CD4-positive, alpha-beta T cell treated with Interleukin-12 subunit alpha and Interleukin-12 subunit beta, for 1 hour (primary cell): ENCODE results near the gene SEC14L1.

Source experiments
- DNase-seq: peaks from one replicate; pipeline ENCODE4 v3.0.0-alpha.2; 2020

Gene SEC14L1

GRCh38 chr17:77194179-77194578, 53.4 kb downstream of the SEC14L1 start:
- no peak for DNase-seq

DNA sequence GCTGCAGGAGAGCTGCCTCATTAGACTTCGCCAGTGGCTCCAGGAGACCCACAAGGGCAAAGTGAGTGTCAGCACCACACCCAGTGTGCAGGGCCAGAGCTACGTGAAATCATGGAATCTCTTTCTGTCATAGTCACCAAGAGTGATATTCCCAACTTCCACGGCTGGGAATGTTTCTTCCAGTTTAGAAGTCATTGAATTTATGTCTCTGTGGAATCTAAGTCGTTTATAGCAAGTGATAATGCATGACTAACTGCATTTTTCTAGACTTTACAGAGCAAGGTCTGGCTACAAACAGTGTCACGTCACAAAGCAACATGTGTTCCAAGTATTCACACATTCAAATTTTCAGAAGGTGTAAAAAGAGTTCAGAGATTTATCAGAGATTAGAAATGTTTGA, 55.5 kb downstream of the SEC14L1 start:
- DNase-seq: no peak

DNA sequence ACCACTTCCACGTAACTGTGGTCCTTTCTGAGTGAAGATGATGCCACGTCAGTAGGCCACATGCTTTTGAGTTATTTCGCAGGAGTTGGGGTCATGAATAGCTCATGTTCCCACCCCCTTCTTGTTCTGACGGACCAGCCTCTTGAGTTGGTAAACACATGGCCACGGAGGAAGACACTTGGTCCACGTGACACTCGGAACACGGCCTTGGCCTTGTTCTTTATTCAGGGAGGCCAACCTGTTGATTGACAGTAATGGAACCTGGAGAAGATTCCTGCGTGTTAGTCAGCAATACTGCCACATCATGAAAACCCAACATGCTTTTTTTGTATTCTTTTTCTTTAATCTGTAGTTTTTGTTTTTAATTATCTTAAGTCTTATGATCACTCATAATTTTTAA, 56.3 kb downstream of the SEC14L1 start:
- no peak for DNase-seq

DNA sequence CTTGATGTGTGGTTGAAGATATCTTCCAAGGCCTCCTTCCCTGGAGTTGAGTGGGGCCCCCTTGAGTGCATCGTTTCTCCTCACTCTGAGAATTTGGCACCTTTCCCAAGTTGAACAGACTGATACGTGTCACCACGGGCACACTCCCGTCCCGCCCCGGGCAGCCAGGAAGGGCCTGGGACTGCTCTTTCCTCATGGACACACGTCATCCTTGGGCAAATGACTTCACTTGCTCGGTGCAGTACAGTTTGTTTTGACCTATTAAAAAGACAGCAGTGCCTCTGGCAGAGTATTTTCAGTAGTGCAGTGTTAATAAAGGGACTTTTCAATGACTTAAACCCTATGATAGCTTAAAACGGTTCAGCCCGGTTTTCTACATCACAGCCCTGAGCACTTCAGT, 59.9 kb downstream of the SEC14L1 start:
- DNase-seq: no peak

DNA sequence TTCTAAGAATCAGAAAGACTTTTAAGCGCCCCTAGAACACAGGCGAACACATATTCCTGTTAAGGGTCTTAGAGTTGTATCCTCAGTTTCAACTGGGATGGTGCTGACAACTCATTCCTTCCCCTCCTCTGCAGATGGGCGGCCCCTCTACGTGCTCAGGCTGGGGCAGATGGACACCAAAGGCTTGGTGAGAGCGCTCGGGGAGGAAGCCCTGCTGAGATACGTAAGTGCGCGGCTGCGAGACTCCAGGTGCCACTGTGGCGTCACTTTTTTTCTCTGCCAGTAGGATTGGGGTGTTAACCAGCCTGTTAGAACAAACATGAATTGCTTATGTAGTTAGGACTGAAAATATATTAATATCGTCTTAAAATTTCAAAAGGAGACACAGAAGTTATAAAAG, 62.7 kb downstream of the SEC14L1 start:
- DNase-seq: no peak

DNA sequence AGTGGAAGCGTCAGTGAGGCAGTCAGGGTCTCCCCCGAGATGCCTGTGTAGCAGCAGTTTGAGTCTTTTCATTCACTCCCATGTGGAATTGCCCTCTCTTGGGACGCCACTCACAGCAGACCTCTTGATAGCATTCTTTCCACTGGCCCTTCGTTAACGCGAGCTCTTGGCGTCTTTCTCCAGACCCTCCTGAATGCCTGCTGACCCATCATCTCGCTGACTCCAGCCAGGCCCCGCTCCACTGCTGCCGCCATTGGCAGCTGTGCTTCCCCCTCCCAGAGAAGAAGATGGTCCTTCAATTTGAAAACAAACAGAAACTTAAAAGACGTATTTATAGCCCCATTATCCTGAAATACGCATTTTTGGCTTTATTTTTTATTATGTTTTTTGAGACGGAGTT, 63.1 kb downstream of the SEC14L1 start:
- DNase-seq: no peak

- no peak for DNase-seq
These were observed 63.8 kb downstream of the SEC14L1 start for GRCh38 chr17:77204536-77204935.

DNA sequence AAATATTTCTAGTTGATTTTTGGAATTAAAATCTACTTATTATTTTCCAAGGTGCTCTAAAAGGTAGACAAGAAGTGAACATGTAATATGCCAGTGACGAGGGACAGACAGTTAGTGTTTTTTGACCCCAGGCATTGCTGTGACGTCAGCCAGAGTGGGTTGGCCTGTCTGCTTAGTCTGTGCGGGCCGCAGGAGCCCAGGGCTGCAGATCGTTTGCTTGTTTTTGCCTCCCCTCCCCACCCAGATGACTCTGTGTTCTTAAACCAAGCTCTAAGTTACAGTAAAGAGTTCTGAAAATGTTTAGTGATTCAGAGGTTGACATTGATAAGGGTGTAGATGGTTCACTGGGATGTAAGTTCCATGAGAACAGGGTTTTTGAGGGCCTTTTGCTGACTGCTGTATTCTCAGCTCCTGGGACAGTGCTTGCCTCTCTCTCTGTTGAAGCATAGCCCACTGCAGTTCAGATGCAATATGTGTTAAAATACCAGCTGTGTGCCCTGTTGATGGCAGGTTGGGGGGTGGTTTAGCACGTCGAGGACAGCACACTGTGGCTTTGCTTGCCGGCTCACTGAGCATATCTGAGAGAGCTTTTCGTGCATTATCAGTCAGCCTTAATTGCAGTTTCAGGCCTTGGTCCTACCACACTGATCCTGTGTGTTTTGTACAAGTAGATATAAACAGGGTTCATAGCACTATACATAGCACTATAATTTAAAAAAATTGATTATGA, 64.8 kb downstream of the SEC14L1 start:
- no peak for DNase-seq

DNA sequence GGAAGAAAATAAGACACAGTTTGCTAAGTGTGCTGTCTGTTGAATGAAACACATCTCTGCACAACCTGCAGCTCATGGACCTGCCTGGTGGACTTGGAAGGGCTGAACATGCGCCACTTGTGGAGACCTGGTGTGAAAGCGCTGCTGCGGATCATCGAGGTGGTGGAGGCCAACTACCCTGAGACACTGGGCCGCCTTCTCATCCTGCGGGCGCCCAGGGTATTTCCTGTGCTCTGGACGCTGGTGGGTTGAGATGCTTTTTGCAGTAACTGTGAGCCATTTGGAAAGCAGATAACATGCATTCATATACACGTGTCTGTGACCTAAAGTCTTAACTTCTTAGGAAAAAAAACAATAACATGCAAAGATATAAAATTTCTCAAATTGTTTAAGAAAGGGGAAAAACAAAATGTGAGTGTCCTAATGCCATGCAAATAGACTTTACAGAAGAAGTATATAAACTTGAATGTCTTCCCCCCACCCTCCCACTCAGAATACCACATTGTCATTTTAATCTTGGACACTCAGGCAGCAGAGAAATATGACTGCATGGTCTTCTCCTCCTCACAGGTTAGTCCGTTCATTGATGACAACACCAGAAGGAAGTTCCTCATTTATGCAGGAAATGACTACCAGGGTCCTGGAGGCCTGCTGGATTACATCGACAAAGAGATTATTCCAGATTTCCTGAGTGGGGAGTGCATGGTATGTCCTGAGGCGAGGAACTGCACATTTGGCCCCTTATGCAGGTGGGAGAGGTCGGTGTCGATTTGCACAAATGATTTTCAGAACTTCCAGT, 65.6 kb downstream of the SEC14L1 start:
- DNase-seq: no peak

DNA sequence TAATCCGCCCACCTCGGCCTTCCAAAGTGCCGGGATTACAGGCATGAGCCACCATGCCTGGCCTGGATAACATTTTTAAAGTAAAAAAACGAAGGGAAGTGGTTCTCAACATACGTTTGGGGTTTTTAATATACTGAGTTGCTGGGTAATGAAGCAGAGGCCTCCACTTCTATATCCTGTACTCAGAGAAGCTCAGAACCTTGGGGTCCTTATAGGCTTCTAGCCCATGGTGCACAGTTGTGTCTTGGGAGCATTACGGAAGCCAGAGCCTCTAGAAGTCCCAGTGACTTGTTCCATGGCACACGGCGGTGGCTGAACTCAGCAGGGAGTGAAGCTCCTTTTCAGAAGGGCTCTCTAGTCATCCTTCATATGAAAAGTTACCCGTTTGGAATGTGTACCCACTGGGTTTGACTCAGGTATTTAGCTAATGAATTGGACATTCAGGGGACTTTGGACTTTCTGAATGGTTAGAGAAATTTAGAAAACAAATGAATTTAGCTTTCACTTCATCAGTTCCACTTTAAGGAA, 67.0 kb downstream of the SEC14L1 start:
- no peak for DNase-seq

GRCh38 chr17:77208217-77208808, 67.5 kb downstream of the SEC14L1 start:
- no peak for DNase-seq

- DNase-seq: no peak
These were observed 68.1 kb downstream of the SEC14L1 start for GRCh38 chr17:77208856-77209255.

DNA sequence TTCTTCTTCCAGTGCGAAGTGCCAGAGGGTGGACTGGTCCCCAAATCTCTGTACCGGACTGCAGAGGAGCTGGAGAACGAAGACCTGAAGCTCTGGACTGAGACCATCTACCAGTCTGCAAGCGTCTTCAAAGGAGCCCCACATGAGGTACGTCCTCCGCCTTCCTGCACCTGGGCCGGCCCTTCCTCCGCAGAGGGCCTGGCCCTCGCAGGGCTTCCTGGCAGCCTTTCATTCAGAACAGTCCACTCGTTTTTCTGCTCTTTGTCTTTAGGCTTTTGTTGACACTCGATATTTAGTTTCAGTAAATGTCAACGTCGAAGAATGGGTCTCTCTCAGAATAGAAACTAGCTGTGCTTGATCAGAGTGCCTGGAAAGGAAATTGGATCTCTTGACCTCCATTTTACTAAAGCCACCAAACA, 68.6 kb downstream of the SEC14L1 start:
- no peak for DNase-seq

DNA sequence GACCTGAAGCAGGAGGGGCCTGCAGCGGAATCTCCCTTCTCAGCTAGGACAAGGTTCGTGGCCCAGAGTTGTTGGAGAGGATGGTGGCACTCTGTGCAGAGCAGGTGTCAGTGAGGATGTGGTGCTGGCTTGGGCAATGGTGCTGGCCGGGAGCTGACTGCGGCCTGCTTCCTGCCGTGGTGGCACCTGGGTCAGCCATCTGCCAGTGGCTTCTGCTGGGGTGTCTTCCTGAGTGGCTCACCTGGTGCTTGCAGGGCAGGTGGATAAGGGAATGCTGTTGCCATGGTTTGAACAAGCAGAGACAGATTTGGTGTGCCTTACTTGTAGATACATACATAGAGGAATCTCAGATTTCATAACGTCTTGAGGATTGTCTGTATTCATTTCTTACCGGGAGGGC, 69.6 kb downstream of the SEC14L1 start:
- no peak for DNase-seq

GRCh38 chr17:77210946-77211541, 70.3 kb downstream of the SEC14L1 start:
- DNase-seq: no peak

DNA sequence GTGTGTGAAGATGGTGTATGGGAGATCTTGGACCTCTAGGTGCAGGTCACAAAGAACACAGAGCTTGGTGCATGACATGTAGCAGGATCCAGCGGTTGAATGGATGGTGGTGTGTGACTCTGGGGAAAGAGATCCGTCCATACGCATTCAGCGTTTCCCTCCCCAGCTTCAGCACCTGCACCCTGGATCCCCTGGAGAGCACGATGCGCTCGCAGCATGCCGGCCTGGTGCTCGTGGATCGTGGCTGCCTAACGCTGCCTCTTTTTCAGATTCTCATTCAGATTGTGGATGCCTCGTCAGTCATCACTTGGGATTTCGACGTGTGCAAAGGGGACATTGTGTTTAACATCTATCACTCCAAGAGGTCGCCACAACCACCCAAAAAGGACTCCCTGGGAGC, 70.9 kb downstream of the SEC14L1 start:
- no peak for DNase-seq

DNA sequence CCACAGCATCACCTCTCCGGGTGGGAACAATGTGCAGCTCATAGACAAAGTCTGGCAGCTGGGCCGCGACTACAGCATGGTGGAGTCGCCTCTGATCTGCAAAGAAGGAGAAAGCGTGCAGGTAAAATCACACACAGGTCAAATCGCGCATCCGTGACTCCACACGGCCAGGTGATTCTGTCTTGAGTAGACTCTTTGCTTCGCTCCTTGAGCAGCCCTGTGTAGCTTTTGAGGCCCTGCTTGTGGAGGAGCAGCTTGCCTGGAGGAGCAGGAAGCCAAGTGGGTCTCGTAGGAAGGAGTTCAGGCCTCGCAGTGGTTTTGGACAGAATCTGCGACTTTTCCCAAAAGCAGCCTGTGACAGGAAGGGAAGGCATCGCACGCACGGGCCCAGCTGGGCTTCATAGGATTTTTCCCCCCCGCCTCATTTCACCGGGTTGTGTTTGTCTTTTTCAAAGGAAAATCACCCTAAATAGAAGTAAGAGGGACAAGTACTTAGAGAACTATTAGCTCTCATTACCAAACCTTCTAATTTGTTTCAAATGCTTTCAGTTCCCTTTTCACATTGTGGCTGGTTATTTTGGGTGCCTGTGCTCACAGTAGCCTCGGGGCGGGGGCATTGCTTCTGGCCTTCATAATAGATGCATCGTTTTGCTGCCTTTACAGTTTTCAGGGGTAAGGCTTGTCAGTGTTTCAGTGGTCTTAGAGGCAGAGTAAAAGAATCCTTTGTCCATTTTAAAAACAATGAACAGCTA, 71.5 kb downstream of the SEC14L1 start:
- DNase-seq: no peak

- no peak for DNase-seq
These were observed 72.3 kb downstream of the SEC14L1 start for GRCh38 chr17:77212833-77213777.

DNA sequence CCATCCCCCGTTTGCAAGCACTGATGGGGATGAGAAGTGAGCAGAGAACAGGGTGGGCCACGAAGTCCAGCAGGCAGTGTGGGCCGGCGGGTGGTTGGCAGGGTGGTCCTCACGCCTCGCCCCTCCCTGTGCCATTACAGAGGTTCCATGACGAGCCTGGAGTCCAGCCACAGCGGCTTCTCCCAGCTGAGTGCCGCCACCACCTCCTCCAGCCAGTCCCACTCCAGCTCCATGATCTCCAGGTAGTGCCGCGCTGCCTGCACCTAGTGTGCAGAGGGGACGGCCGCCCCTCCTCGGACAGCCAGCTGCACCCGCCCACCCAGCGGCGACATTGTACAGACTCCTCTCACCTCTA, 73.0 kb downstream of the SEC14L1 start:
- no peak for DNase-seq

DNA sequence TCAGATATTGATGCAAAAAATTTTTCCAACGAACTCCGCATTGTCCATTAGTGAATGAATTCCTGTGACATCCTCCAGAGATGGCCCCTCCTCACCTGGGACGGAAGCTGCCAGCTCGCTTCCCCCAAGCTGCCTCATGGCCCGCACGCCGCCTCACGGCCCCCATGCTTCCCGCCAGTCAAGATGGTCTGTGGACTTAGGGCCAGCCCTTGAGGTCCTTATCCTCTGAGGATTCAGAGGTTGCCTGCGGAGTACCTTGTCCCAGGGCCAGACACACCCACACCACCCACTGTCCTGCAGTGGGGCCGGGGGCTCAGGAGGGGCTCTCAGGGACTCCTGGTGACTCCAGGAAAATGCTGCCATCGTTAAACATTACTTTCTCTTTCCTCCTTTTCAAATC, 73.6 kb downstream of the SEC14L1 start:
- no peak for DNase-seq

DNA sequence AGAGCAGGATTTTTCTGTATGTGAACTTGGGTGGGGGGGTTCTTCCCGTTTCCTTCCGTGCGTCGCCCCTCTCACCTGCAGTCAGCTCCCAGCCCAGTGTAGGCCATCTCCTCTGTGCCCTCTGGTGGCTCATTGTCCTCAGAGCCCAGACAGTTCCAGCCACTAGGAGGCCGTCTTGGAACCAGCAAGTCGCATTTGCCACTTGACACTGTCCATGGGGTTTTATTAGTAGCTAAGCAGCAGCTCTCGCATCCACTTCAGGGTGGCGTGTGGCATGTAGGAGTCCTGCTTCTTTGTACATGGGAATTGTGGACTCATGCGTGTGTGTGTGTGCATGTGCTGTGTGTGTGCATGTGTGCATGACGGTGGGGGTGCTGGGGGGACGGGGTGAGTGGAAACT, 74.0 kb downstream of the SEC14L1 start:
- no peak for DNase-seq

DNA sequence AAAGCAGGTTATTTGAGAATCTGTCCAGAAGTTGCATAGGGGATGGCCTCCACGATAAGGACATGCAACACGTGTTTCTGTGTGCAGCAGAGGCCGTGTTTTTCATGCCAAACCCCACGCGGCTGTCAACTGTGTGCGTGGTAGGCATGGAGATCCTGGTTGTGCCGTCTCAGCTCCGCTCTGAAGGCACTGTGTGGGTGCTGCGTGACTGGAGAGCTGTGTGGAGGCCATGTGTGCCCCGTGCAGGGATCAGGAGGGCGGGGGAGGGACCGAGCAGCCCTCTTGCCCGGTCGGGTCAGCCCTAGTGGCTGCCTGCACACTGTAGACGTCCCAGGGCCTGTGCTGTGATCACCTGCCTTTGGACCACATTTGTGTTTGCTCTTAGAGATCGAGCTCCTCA, 74.5 kb downstream of the SEC14L1 start:
- DNase-seq: no peak
